GM21367 (cell line): ENCODE measurements around the gene ADAMTS3.

ENCODE experiments used
- ATAC-seq: cut with Tn5 transposase; IDR thresholded peaks from one replicate; pipeline ENCODE4 v1.9.1; 2021; ENCODE audit not compliant: unreplicated experiment

ADAMTS3 gene

DNA sequence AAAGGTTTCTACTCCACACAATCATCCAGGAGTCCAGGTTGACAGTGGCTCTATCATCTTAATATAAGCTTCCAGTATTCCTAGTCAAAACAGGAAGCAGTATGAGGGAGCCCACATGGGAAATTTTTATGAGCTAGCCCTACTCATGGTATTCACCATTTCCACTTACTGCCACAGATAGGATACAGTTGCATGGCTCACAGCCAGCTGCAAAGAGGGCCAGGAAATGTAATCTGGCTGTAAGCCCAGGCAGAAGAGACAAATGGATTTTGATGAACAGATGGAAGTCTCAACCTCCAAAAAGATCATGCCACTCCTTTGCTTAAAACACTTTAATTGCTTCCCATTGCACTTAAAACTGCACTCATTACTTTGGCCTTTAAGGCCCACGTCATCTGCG lies 150.6 kb downstream of the ADAMTS3 start:
- ATAC-seq = no peak

DNA sequence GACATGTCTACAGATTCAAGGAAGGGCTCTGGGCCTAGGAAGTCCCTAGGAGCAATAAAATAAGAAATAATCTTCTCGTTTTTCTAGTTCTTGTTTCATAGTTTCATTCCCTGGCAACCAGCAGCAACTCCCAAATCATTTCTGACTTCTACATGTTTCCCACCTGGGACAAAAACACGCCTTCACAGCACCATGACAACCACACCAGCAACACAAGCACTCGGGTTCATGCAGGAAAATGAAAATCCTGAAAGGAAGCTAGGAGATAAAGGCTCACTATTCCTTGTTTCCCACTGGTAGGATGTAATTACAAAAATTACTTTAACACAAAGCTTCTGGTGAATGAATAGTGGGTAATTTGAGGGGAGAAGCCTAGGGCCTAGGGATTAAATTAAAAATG lies 158.9 kb downstream of the ADAMTS3 start:
- ATAC-seq = no peak

GRCh38 chr4:72408568-72408967 lies 160.5 kb downstream of the ADAMTS3 start:
- no peak for ATAC-seq

- ATAC-seq = no peak
Measured at GRCh38 chr4:72405417-72405816, 163.6 kb downstream of the ADAMTS3 start.

GRCh38 chr4:72397314-72397713 lies 171.7 kb downstream of the ADAMTS3 start:
- ATAC-seq = no peak

- no peak for ATAC-seq
Measured at GRCh38 chr4:72394012-72394663, 174.9 kb downstream of the ADAMTS3 start.

DNA sequence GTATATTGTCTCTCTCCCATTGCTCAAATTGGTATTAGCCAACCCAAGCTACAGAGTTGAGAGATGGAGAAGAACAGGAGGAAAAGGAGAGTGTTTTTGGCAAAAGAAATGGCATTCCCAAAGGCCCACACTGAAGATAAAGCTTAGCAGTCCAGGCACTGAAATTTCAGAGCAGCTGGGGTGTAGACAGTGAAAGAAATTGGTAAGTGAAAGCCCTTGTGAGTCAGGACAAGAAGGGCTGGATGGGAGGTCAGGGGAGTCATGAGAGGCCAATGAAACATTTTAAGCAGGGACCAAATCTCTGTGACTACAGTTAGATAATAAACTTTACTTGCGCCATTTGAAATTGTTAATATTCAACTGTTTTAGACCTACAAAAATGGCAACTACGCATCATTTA lies 177.7 kb downstream of the ADAMTS3 start:
- ATAC-seq = no peak

DNA sequence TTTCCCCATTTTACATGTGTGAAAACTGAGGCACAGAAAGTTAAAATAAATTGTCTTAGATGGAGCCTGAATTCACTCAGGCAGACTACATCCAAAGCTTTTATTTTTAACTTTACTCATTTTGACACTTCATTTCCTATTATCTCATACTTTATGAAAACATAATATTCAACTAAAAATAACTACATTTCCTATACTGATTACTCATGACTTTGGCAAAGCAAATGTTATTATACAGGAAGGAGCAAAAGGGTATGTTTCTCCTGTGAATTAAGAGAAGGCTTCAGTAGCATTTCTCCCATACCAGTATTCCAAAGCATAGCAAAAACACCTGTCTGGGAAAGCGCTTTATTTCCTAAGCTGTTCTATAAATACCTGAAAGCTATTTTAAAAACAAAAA lies 178.6 kb downstream of the ADAMTS3 start:
- ATAC-seq = no peak

- no peak for ATAC-seq
Measured at GRCh38 chr4:72388521-72388920, 180.5 kb downstream of the ADAMTS3 start.

DNA sequence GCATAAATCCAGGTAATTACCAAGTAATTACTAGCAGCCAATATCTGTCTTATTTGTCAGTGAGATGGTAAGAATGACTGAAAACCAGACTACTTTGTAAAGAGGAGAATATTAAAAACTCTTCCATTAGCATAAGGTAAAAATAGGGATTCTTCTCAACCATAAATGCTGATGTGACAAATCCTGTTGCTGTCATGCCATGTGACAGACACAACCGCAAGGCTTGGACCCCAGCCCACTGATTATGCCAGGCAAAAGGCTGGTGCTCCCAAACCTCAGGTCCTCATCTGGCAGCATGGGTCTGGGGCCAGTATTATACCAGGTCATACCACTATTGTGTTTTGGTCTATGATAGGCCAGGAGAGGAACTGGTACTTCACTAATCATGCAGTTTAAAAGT lies 181.1 kb downstream of the ADAMTS3 start:
- ATAC-seq = no peak

DNA sequence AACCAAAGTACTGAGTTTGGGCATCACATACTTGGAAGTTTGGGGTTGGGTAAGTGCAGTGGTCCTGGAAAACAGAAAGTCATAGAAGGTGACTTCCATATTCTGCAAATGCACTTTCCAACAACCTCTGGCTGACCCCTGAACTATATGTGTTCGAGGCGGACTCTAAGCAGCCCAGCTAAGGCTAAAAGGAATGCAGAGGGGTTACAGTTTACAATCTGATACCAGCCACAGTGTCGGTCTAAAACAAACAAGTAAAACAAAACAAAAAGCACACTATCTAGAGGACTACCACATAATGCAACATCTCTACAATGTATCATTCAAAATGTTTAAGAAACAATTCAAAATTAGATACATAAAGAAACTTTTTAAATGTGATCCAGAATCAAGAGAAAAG lies 185.6 kb downstream of the ADAMTS3 start:
- no peak for ATAC-seq

- no peak for ATAC-seq
Measured at GRCh38 chr4:72378901-72379300, 190.1 kb downstream of the ADAMTS3 start.

DNA sequence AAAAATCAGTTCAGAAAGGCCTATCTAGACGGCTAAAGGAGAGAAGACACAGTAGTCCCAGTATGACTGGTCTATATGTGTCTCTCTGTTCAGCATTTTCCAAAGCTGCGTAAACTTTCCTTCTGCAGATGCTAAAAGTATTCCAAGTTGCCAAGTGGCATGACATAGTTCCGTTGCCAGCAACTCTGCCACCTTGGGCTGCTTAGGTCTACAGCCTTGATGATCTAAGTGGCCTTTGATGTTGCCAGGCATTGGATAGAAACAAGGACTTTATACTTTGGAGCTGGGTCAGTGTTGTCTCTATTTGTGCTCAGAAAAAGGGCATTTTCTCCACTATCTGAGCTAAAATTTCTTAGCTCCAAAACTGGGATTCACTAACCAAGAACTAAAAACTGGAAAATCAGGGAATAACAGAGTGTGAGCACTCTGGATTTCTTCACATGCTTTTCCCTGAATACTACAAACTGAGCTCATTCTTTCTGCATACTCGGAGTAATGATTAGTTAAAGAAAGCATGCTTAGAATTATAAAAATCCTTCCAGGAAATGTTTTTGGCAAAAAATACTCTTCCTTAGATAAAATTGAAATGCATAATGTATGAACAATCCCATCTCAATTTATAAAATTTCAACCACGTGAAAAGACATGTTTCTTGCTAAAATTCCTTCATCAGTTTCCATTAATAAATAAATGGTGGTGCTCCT lies 191.4 kb downstream of the ADAMTS3 start:
- no peak for ATAC-seq

GRCh38 chr4:72376901-72377300 lies 192.1 kb downstream of the ADAMTS3 start:
- no peak for ATAC-seq

DNA sequence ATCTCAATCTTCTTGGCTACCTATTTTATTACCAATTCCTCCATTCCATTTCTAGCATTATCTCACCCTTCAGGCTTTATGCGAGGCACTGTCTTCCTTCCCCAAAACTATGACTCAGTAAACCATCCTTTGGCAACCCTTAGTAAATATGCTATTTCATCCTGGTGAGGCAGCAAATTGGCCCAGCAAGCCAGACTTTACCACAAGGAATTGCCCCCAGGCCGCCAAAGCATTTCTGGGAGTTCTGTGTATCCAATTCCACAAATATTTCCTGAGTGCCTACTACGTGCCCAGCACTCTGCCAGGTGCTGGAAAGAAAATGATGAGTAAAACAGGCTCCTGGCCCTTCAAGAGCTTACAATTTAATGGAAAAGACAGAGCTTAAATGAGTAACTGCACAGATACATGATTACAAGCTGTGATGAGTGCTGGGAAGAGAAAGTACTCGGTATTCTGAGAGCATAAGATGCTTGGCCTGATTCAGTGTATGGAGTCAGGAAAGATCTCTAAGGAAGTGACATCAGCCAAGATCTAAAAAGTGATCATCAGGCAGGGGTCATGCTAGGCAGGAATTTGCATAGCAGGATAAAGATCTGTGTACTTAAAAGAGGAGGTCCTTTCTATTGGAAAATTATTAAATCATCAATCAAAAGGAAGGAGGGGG lies 193.8 kb downstream of the ADAMTS3 start:
- ATAC-seq = no peak

GRCh38 chr4:72374159-72374558 lies 194.9 kb downstream of the ADAMTS3 start:
- ATAC-seq = no peak

DNA sequence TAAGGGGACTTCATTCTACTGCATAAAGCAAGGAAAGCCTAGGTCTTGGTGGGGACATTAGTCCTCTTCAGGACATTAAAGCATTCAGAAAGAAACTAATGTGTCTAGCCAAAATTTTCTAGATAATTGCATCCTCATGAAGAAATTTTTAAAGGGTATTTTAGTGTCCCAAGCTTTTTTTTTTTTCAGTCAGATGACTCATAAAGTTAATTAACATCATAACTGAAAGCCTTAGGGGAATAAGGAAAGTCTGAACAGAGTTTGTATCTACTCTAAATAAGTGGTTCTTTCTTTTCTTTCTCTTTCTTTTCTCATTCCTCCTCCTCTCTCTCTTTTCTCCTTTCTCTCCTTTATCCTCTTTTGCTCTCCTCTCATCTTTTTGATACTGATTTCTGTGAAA lies 202.4 kb downstream of the ADAMTS3 start:
- ATAC-seq = no peak

DNA sequence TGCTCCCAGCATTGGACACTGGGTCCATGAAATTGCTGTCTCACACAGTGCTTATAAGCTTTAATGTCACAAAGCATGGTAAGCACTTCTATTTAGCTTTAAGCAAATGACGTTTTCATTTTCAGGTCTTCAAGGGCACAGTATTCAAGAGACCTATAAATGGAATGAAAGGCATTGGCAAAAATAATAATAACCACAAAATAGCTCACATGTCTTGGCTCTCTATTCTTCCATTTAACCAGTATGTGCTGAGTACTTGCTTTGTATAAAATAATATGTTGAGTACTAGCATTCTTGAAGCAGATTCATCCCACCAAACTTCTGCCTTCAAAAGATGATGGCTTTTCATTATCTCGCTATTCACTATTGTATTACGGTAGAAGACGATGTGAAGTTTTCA lies 203.0 kb downstream of the ADAMTS3 start:
- no peak for ATAC-seq

DNA sequence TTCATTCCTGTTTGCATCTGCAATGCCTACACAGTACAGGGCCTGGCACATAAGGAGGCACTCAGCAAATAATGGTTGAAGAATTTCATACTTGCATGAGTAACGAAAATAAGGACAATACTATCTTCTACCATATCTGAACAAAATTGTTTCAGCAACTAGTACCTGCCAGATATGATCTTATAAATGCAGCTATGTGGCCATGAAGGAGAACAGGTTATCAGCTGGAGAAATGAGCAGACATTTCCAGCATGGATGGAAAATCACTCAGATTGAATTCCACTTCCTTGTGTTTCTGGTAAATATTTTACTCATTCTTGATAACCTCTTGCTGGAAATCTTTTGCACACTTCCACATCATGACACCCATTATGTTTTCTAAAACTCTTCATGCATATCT lies 204.0 kb downstream of the ADAMTS3 start:
- ATAC-seq = no peak

DNA sequence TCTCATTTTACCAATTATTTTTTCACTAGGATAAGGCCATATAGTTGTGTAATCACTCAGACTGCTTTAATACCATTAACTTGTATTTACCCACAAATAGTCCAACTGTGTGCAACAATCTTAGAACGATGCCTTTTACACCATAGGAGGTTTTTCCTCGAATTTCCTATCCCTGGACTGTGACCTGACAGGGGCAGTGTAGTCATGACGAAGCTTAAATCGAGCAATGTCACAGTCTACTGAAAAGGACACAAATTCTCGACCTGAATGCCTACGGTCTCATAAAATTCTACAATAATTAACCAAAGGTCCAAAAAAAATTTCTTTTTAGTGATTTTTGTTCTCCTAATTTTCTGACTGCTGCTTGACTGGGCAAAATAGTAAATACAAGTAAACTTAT lies 208.9 kb downstream of the ADAMTS3 start:
- no peak for ATAC-seq

- ATAC-seq = no peak
Measured at GRCh38 chr4:72358483-72358882, 210.5 kb downstream of the ADAMTS3 start.

DNA sequence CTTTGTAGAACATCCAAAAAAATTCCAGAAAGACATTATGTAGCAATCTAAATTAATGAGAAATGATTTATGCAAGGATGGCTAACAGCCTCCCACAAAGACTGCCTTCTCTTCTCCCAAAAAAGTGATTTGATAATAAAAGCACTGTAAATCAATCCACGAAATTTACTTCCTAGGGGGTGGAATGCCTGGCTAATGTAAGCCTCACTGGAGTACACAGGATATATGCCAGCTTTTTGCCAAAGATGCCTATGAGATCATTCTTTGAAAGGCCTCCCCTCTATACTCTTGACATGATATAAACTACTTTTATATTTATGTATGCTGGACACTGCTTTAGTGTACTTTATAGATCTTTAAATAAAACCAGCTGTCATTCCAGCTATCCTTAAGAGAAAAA lies 211.1 kb downstream of the ADAMTS3 start:
- ATAC-seq = no peak
